Dermis microvascular lymphatic vessel endothelial cell (primary cell): ENCODE data around the gene MYBPH. TPM values are rescaled to one million over a fixed set of nuclear protein-coding genes. Genes with fewer than 3 reads are reported as not detected.

Experiments used
- DNase-seq, 2 donors: peaks; one replicate each; pipeline versions ENCODE4 v3.0.0 to v3.0.0-alpha.2; 2010; ENCODE audit warnings: low read depth in 2 of 2
- total RNA-seq: library from RNA; depleted of rRNA; stranded (reverse); fragments of >200 nt; gene quantifications from 2 replicates; pipeline ENCODE4 v1.2.1, GENCODE V29; 2014

The MYBPH gene
- total RNA-seq, 1 donor from 2014 or later = not detected

GRCh38 chr1:203167026-203167912 lies 8.4 kb downstream of the MYBPH start:
- DNase-seq = no peak

- DNase-seq = no peak
Measured at GRCh38 chr1:203166192-203166940, 9.3 kb downstream of the MYBPH start.

GRCh38 chr1:203165800-203166161 lies 9.8 kb downstream of the MYBPH start:
- no peak for DNase-seq

DNA sequence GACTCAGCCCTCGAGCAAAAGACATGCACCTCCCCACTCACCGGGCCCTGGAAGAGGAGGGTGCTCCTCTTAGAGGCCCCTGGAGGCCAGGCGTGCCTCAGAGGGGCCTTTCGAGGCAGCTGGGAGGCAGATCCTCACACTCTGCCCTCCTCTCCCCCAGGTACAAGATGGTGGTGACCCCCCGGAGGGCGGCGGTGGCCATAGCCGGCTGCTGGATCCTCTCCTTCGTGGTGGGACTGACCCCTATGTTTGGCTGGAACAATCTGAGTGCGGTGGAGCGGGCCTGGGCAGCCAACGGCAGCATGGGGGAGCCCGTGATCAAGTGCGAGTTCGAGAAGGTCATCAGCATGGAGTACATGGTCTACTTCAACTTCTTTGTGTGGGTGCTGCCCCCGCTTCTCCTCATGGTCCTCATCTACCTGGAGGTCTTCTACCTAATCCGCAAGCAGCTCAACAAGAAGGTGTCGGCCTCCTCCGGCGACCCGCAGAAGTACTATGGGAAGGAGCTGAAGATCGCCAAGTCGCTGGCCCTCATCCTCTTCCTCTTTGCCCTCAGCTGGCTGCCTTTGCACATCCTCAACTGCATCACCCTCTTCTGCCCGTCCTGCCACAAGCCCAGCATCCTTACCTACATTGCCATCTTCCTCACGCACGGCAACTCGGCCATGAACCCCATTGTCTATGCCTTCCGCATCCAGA lies 10.4 kb downstream of the MYBPH start:
- no peak for DNase-seq

GRCh38 chr1:203163891-203164635 lies 11.6 kb downstream of the MYBPH start:
- DNase-seq = no peak

GRCh38 chr1:203162403-203162802 lies 13.2 kb downstream of the MYBPH start:
- no peak for DNase-seq

DNA sequence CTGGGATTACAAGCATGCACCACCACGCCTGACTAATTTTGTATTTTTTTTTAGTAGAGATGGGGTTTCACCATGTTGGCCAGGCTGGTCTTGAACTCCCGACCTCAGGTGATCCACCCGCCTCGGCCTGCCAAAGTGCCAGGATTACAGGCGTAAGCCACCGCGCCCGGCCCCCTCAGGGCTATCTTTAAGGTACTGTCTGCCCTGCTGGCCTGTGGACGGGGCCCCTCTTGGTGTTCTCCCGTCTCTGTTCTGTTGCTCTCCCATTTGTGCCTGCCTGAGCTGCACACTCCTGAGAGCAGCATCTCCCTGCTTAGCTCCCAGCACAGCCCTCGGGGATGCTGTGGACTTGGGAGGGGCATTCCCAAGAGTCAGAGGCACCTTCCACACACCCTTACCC lies 13.9 kb downstream of the MYBPH start:
- no peak for DNase-seq

GRCh38 chr1:203161175-203161574 lies 14.5 kb downstream of the MYBPH start:
- DNase-seq = no peak

- no peak for DNase-seq
Measured at GRCh38 chr1:203159844-203160243, 15.8 kb downstream of the MYBPH start.

DNA sequence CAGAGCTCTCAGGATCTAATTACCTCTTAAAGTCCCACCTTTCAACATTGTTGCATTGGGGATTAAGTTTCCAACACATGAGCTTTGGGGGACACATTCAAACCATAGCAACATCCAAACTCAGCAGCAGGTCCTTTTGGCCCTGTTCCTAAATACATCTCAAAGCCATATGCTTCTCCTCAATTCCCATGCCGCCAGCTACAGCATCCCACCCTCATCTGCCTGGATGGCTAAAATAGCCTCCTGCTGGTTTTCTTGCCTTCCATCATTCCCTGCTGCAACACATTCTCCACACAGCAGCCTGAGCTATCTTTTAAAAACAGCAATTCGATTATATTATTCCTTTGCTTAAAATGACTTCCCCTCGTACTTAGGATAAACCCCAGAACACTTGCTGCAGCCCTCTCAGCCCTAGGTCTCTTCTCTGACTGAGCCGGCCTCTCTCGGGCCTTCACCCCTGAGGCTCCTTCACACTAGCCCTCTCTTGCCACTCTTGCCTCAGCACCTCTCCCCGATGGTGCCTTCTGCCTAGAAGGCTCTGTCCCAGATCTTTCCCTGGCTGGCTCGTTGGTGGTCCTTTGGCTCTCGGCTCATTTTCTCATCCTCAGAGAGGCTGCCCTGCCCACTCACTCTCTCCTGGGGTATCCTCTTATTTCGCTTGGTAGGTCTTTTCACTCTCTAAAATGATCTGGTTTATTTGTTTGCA lies 16.5 kb downstream of the MYBPH start:
- no peak for DNase-seq

GRCh38 chr1:203158423-203158822 lies 17.2 kb downstream of the MYBPH start:
- no peak for DNase-seq

DNA sequence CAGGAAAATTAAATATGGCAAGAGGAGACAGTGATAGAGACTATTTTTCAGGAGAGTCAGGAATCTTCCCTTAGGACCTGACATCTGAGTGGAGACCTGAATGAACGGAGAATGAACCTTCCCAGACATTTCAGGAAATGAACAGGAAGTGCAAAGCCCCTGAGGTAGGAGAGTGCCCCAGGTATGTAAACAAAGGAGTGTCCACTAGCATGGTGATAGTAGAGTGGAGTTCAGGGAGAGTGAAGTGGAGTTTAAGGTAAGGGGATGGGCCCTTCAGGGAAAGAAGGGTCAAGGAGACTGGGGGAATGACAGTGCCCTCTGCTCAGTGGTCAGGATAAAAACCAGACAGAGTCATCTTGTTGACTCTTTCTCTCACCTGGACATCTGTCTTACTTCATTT lies 19.3 kb downstream of the MYBPH start:
- DNase-seq = no peak

- DNase-seq = no peak
Measured at GRCh38 chr1:203153989-203154821, 21.4 kb downstream of the MYBPH start.

- no peak for DNase-seq
Measured at GRCh38 chr1:203153051-203153988, 22.3 kb downstream of the MYBPH start.

DNA sequence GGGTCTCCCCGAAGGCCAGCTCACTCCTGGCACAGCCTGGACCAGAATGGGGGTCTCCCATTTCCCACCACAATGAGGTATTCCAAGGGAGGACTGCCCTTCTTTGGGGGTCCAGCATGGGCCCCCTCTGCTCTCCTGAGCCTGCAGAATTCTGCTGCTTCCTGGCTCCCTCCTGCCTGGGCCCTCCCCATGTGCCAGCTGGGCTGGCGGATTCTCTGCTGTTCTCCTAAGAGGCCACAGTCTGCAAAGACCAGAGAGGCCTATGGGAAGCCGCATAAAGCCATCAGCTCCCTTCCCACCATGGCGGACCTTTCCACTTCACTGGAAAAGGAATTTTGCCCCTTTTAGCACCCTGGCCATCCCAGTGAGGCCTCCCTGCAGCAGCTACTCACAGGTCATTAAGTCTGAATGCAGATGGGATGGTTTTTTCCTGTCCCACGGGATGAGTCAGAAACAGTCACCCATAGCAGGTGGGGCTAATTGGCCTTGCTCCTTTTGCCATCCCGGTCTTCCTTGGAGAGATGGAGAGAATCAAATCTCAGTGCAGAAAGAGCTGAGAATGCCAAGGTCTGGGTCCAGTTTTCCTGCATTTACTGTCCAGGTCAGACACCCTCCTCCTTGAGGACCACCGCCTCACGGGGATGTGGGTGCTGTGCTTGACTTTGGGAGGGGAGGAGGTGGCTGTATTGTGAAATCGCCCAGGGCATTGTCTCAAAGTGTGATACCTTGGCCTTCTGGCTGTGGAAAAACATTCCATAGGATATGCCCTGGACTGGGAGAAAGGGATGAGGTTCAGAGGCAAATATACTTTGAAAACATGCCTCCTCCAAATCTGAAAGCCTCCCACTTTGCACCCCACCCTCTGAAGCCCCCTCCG lies 23.2 kb downstream of the MYBPH start:
- DNase-seq = no peak

GRCh38 chr1:203151362-203152157 lies 24.1 kb downstream of the MYBPH start:
- DNase-seq = no peak
